Activated CD8-positive, alpha-beta T cell treated with anti-CD3 and anti-CD28 coated beads for 36 hours (primary cell): ENCODE data around the gene GZMA. TPM values are rescaled to one million over a fixed set of nuclear protein-coding genes. Genes with fewer than 3 reads are reported as not detected.
"Not testable (repeated sequence)": the region's sequence is repeated elsewhere in the genome, so short reads cannot be mapped to it uniquely, and the experiment has no call there.

Experiments
- ATAC-seq: fragments of 200-7000 bp; cut with Tn5 transposase; one replicate; pipeline ENCODE4 v1.10.0; 2021; ENCODE audit warnings: mild to moderate bottlenecking, moderate library complexity
- CTCF ChIA-PET: fragments of 350-600 bp; sonication (Branson Sonifier 250); formaldehyde crosslinking; loops from one replicate; lab custom pipeline; 2021; ENCODE audit warnings: antibody characterized with exemption; lab: Charles Lee
- POLR2A ChIA-PET: fragments of 350-600 bp; sonication (Branson Sonifier 250); formaldehyde crosslinking; loops from one replicate; lab custom pipeline; 2021; ENCODE audit warnings: antibody characterized with exemption; lab: Charles Lee
- DNase-seq: peaks from one replicate; pipeline ENCODE4 v3.0.0-alpha.2; 2020
- H3K27ac Mint-ChIP-seq: one replicate; pipeline ENCODE4 v1.8.0; 2021; ENCODE audit warnings: mild to moderate bottlenecking, mixed read lengths
- H3K27me3 Mint-ChIP-seq: one replicate; pipeline ENCODE4 v1.8.0; 2021; ENCODE audit warnings: mixed read lengths
- H3K36me3 Mint-ChIP-seq: one replicate; pipeline ENCODE4 v1.8.0; 2021; ENCODE audit warnings: low read depth, mixed read lengths
- H3K4me1 Mint-ChIP-seq: one replicate; pipeline ENCODE4 v1.8.0; 2021; ENCODE audit warnings: low read depth, mixed read lengths
- H3K4me3 Mint-ChIP-seq: one replicate; pipeline ENCODE4 v1.8.0; 2021; ENCODE audit warnings: mild to moderate bottlenecking, moderate library complexity, mixed read lengths
- H3K9me3 Mint-ChIP-seq: one replicate; pipeline ENCODE4 v1.8.0; 2021; ENCODE audit warnings: mixed read lengths
- intact Hi-C: fragments of 100-400 bp; cut with micrococcal nuclease; formaldehyde crosslinking; loops from one replicate; pipeline ENCODE4 v1.10.0; 2022
- total RNA-seq, 2 experiments: library from RNA; stranded (reverse); gene quantifications; one replicate each; pipeline ENCODE4 v1.2.3, GENCODE V29; 2021
- TF ChIP-seq, protein P1 (sequence below): fragments of 200-600 bp; IDR thresholded peaks from one replicate; pipeline ENCODE4 v1.8.0; 2022; ENCODE audit warnings: antibody characterized with exemption, mild to moderate bottlenecking

The GZMA gene
- total RNA-seq, 2 experiments from 2014 or later = 17.8 to 18.2 TPM

DNA sequence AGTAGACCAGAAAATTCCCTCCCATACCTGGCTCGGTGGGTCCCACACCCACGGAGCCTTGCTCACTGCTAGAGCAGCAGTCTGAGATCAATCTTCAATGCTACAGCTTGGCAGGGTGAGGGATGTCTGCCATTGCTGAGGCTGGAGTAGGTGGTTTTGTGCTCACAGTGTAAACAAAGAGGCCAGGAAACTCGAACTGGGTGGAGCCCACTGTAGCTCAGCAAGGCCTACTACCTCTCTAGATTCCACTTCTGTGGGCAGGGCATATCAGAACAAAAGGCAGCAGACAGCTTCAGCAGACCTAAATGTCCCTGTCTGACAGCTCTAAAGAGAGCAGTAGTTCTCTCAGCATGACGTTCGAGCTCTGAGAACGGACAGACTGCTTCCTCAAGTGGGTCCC lies 5.6 kb upstream of the GZMA start:
- intact Hi-C loops = no loop called here
- DNase-seq = peak; percentile 34
- TF ChIP-seq, protein P1, sequence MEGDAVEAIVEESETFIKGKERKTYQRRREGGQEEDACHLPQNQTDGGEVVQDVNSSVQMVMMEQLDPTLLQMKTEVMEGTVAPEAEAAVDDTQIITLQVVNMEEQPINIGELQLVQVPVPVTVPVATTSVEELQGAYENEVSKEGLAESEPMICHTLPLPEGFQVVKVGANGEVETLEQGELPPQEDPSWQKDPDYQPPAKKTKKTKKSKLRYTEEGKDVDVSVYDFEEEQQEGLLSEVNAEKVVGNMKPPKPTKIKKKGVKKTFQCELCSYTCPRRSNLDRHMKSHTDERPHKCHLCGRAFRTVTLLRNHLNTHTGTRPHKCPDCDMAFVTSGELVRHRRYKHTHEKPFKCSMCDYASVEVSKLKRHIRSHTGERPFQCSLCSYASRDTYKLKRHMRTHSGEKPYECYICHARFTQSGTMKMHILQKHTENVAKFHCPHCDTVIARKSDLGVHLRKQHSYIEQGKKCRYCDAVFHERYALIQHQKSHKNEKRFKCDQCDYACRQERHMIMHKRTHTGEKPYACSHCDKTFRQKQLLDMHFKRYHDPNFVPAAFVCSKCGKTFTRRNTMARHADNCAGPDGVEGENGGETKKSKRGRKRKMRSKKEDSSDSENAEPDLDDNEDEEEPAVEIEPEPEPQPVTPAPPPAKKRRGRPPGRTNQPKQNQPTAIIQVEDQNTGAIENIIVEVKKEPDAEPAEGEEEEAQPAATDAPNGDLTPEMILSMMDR = no peak
- Mint-ChIP-seq H3K4me1 (peaks cover 84% of the 10 kb centered on the region), H3K27me3 (no peaks in the 10 kb centered on the region), H3K27ac (peak overlapping the region; percentile 89), H3K36me3 (peaks cover 38% of the 10 kb centered on the region), H3K4me3 (no peak overlapping the region), H3K9me3 (peaks cover 37% of the 10 kb centered on the region)
- POLR2A ChIA-PET = no interaction called here
- CTCF ChIA-PET = interaction anchor here (1.1 to 1.8 kb wide), 3 partner anchors 33 to 190 kb away, joined by 3 to 5 read pairs (median 3); no protein-coding TSS in a partner anchor
- peak; percentile 15 for ATAC-seq

- DNase-seq, H3K27me3 Mint-ChIP-seq, CTCF ChIA-PET, H3K4me3 Mint-ChIP-seq: not testable (repeated sequence)
- POLR2A ChIA-PET = interaction anchor here (1.1 kb wide), 1 partner anchor 17 kb away, joined by 3 read pairs; no protein-coding TSS in a partner anchor
- peak overlapping the region; percentile 34 for H3K27ac Mint-ChIP-seq
- peak; percentile 55 for ATAC-seq
- peaks cover 38% of the 10 kb centered on the region for H3K36me3 Mint-ChIP-seq
- intact Hi-C loops = loop anchor here (5.0 kb wide), 2 partner anchors 39 to 41 kb away; no protein-coding TSS in a partner anchor
- peaks cover 87% of the 10 kb centered on the region for H3K4me1 Mint-ChIP-seq
- peaks cover 35% of the 10 kb centered on the region for H3K9me3 Mint-ChIP-seq
These were observed 1.3 kb upstream of the GZMA start for GRCh38 chr5:55101148-55101547.

DNA sequence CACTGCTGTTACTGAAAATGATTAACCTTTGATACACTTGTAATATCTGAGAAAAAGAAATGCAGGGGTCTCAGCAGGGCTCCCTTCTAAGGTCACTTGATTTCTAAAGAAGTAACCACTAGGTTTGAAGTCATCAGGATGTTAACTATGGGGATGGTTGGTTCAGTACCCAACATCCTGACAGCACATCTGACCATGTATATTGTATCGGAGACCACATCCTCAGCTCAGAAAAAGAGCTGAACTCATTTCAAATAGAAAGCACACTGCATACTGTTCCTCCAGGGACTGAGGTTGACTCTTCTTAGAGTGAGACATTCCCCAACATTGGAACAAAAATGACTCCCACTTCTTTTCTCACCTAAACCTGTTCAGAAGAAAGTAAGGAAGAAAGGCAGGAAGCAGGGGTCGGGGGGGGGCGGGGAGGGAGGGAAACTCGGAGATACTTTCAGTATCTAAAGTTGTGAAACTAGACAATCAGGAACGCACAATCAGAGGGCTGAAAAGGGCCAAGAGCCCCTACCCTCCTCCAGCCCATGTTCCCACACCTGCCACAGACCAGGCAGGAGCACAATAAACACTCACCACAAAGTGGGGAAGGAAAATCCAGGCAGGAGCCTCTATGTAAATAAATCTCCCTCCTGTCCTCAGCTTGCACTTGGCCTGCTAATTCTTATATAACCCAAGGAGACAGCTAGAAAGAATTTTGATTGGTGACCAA lies 730 bp upstream of the GZMA start:
- Mint-ChIP-seq H3K27ac (peak overlapping the region; percentile 84), H3K4me1 (peaks cover 84% of the 10 kb centered on the region), H3K27me3 (peaks cover 10% of the 10 kb centered on the region), H3K4me3 (peak overlapping the region; percentile 52), H3K36me3 (peaks cover 37% of the 10 kb centered on the region), H3K9me3 (peaks cover 31% of the 10 kb centered on the region)
- DNase-seq (peak; percentile 50), ATAC-seq (peak; percentile 80)
- ChIA-PET POLR2A (interaction anchor here (1.1 kb wide), 1 partner anchor 17 kb away, joined by 3 read pairs; no protein-coding TSS in a partner anchor), CTCF (interaction anchor here (0.8 to 1.0 kb wide), 2 partner anchors 21 to 157 kb away, joined by 3 to 5 read pairs; no protein-coding TSS in a partner anchor)
- TF ChIP-seq, protein P1 = no peak
- intact Hi-C loops = loop anchor here (2.0 to 5.0 kb wide), 3 partner anchors 29 to 41 kb away; no protein-coding TSS in a partner anchor

- Mint-ChIP-seq H3K27ac (peak overlapping the region; percentile 74), H3K4me3 (peak overlapping the region; percentile 59), H3K4me1 (peaks cover 60% of the 10 kb centered on the region), H3K9me3 (peaks cover 13% of the 10 kb centered on the region), H3K27me3 (peaks cover 10% of the 10 kb centered on the region), H3K36me3 (peaks cover 20% of the 10 kb centered on the region)
- CTCF ChIA-PET = interaction anchor here (0.8 to 3.2 kb wide), 10 partner anchors 11 to 198 kb away, joined by 3 to 19 read pairs (median 3); no protein-coding TSS in a partner anchor
- POLR2A ChIA-PET = no interaction called here
- no peak for ATAC-seq
- intact Hi-C loops = loop anchor here (5.0 kb wide), 2 partner anchors 38 to 42 kb away; no protein-coding TSS in a partner anchor
- DNase-seq = no peak
- TF ChIP-seq, protein P1 = no peak
These were observed 1.8 kb downstream of the GZMA start for GRCh38 chr5:55104036-55104772.
